Psoas muscle (tissue), 8 donors: ENCODE results near the gene GALNT14. TPM values are rescaled to one million over a fixed set of nuclear protein-coding genes. Genes with fewer than 3 reads are reported as not detected.
"Not testable (repeated sequence)": the region's sequence is repeated elsewhere in the genome, so short reads cannot be mapped to it uniquely, and the experiment has no call there.

Source experiments
- ATAC-seq, 4 donors: fragments of 200-7000 bp; cut with Tn5 transposase; one replicate each; pipeline ENCODE4 v1.9.1; 2020; ENCODE audit warnings: moderate library complexity in 3 of 4, mild to moderate bottlenecking in 2 of 4
- DNase-seq, 2 donors: peaks; one replicate each; pipeline ENCODE4 v3.0.0-alpha.2; 2020
- H3K27ac ChIP-seq: fragments of 200-600 bp; one replicate; pipeline ENCODE4 v1.8.0; 2022
- H3K27me3 ChIP-seq, 3 donors: fragments of 200-600 bp in 1 of 3; one replicate each; pipeline versions ENCODE4 v1.6.1 to v1.8.0; 2013 to 2022; ENCODE audit warnings: low read length in 2 of 3, mild to moderate bottlenecking in 2 of 3, moderate library complexity in 1 of 3; ENCODE audit not compliant: insufficient read depth in 3 of 3
- H3K36me3 ChIP-seq, 2 donors: fragments of 200-600 bp in 1 of 2; one replicate each; pipeline versions ENCODE4 v1.6.1 to v1.8.0; 2013 to 2022; ENCODE audit warnings: low read depth in 1 of 2, mild to moderate bottlenecking in 1 of 2, moderate library complexity in 1 of 2; ENCODE audit not compliant: insufficient read depth in 1 of 2
- H3K4me1 ChIP-seq: fragments of 200-600 bp; one replicate; pipeline ENCODE4 v1.8.0; 2022
- H3K4me3 ChIP-seq: fragments of 200-600 bp; one replicate; pipeline ENCODE4 v1.8.0; 2022; ENCODE audit warnings: mild to moderate bottlenecking
- H3K9me3 ChIP-seq: fragments of 200-600 bp; one replicate; pipeline ENCODE4 v1.8.0; 2022
- CTCF ChIP-seq: fragments of 200-600 bp; IDR thresholded peaks from one replicate; pipeline ENCODE4 v1.8.0; 2022; ENCODE audit warnings: antibody characterized with exemption
- WGBS, 3 donors: extraction: QIAGEN DNeasy Blood & Tissue Kit; methylation state at CpG; one replicate each; pipeline versions ENCODE4 v1.1.6 to v1.1.7; 2013; 5-methylcytosine and 5-hydroxymethylcytosine counted together
- intact Hi-C, 2 donors: fragments of 100-400 bp; cut with DNase I; formaldehyde crosslinking; loops; one replicate each; pipeline versions ENCODE4 v1.11.0 to v1.14.2; 2022
- polyA plus RNA-seq, 3 donors: library from polyadenylated mRNA; stranded (reverse); fragments of 200-250 nt; gene quantifications; one replicate each; pipeline ENCODE4 v1.2.3, GENCODE V29; 2013
- total RNA-seq, 4 donors: library from RNA; stranded (reverse); fragmentation: NEBNext Ultra II Directional in 2 of 4; extraction: Animal tissue kit (Norgen Biotek cat#: 25700) in 2 of 4; gene quantifications; one replicate each; pipeline versions ENCODE4 v1.2.1 to v1.2.4, GENCODE V29; 2021 to 2023
- donor health status: healthy with polysubstance abuse.
- donor health status: DM: no; HTN: no; CAD: no; lungs with moderate emphysema.
- donor health status: Bipolar disorder and iron deficiency.
- donor health status: healthy.
- donor health status: DM: yes; HTN: yes; CAD: no.
- donor health status: DM: no; HTN: no; CAD: no.
- donor health status: DM: no; HTN: no; CAD: no.
- donor health status: DM: yes; HTN: yes; CAD: no.

Gene GALNT14
- total and polyA plus RNA-seq, 7 donors: 0.13 to 0.54 (median 0.24) TPM; not detected in 1

GRCh38 chr2:30912056-30912455 lies 226.2 kb downstream of the GALNT14 start:
- WGBS, 3 donors: 83 to 96% (median 92%) methylated on average over 5 of the region's 5 CpGs
- no peak for DNase-seq
- no peak for TF ChIP-seq CTCF

GRCh38 chr2:30911327-30911726 lies 226.9 kb downstream of the GALNT14 start:
- Histone ChIP-seq H3K27me3 (no peaks in the 10 kb centered on the region), H3K4me1 (no peaks in the 10 kb centered on the region), H3K36me3 (no peaks in the 10 kb centered on the region), H3K4me3 (no peak overlapping the region), H3K9me3 (no peaks in the 10 kb centered on the region), H3K27ac (no peak overlapping the region)
- DNase-seq (no peak), ATAC-seq (no peak)
- intact Hi-C loops: no loop called here
- WGBS, 3 donors: 79 to 82% (median 81%) methylated on average over 9 of the region's 9 CpGs
- no peak for TF ChIP-seq CTCF

More at GRCh38 chr2:30912056-30912455, 226.2 kb downstream of the GALNT14 start:
- Histone ChIP-seq H3K36me3 (no peaks in the 10 kb centered on the region), H3K27ac (no peak overlapping the region), H3K27me3 (no peaks in the 10 kb centered on the region), H3K4me1 (no peaks in the 10 kb centered on the region), H3K9me3 (no peaks in the 10 kb centered on the region), H3K4me3 (no peak overlapping the region)
- intact Hi-C loops: no loop called here
- no peak for ATAC-seq

GRCh38 chr2:30910686-30911085 lies 227.6 kb downstream of the GALNT14 start:
- intact Hi-C loops: no loop called here
- ATAC-seq: no peak
- DNase-seq: no peak
- Histone ChIP-seq H3K4me1 (no peaks in the 10 kb centered on the region), H3K27ac (no peak overlapping the region), H3K9me3 (no peaks in the 10 kb centered on the region), H3K4me3 (no peak overlapping the region), H3K27me3 (no peaks in the 10 kb centered on the region), H3K36me3 (no peaks in the 10 kb centered on the region)
- 92 to 93% (median 93%) methylated on average over 7 of the region's 7 CpGs for whole genome bisulfite sequencing, 3 donors
- TF ChIP-seq CTCF: no peak

GRCh38 chr2:30904437-30904836 lies 233.8 kb downstream of the GALNT14 start:
- ATAC-seq, intact Hi-C loops, H3K27ac ChIP-seq, DNase-seq, H3K36me3 ChIP-seq, H3K4me3 ChIP-seq, H3K27me3 ChIP-seq, H3K9me3 ChIP-seq, H3K4me1 ChIP-seq: not testable (repeated sequence)
- 68 to 85% (median 76%) methylated on average over 6 to 14 of the region's 14 CpGs for WGBS, 3 donors

- no peak overlapping the region for H3K4me3 ChIP-seq
- intact Hi-C loops: no loop called here
- ATAC-seq: no peak
- no peak overlapping the region for H3K27ac ChIP-seq
- no peaks in the 10 kb centered on the region for H3K9me3 ChIP-seq
- no peak for TF ChIP-seq CTCF
- DNase-seq: no peak
- WGBS, 3 donors: 88 to 93% (median 91%) methylated on average over 5 of the region's 5 CpGs
- no peaks in the 10 kb centered on the region for H3K27me3 ChIP-seq
- H3K36me3 ChIP-seq: no peaks in the 10 kb centered on the region
- H3K4me1 ChIP-seq: no peaks in the 10 kb centered on the region
These were observed 234.9 kb downstream of the GALNT14 start for GRCh38 chr2:30903326-30903725.
